Loucy (cell line): Measurements from ENCODE around the gene GRIN3B.
A peak's percentile ranks its signal among the peaks of the same experiment; 100 is the strongest.

Experiments used
- H2AFZ ChIP-seq: fragments of 200-600 bp; sonication (generic); 2 replicates; pipeline ENCODE4 v1.6.0; 2016; ENCODE audit warnings: antibody characterized with exemption, mild to moderate bottlenecking, low read length, moderate library complexity
- H3F3A ChIP-seq: fragments of 200-600 bp; 2 replicates; pipeline ENCODE4 v1.6.0; 2016; ENCODE audit warnings: antibody characterized with exemption, low read depth, mild to moderate bottlenecking
- H3K27me3 ChIP-seq: fragments of 200-600 bp; sonication (generic); 2 replicates; pipeline ENCODE4 v1.6.1; 2014; ENCODE audit warnings: low read length, mild to moderate bottlenecking; ENCODE audit not compliant: insufficient read depth, poor library complexity, severe bottlenecking
- H3K36me3 ChIP-seq: fragments of 200-600 bp; sonication (generic); 2 replicates; pipeline ENCODE4 v1.6.1; 2016; ENCODE audit warnings: low read length; ENCODE audit not compliant: insufficient read depth
- H3K4me1 ChIP-seq: fragments of 200-600 bp; sonication (generic); 2 replicates; pipeline ENCODE4 v1.5.1; 2014; ENCODE audit warnings: low read length, mild to moderate bottlenecking; ENCODE audit not compliant: insufficient read depth, poor library complexity, severe bottlenecking
- H3K4me2 ChIP-seq: fragments of 200-600 bp; sonication (generic); 2 replicates; pipeline ENCODE4 v1.6.0; 2014; ENCODE audit warnings: antibody characterized with exemption, low read length, low read depth, mild to moderate bottlenecking; ENCODE audit not compliant: poor library complexity, severe bottlenecking
- H3K4me3 ChIP-seq: fragments of 200-600 bp; sonication (generic); 2 replicates; pipeline ENCODE4 v1.5.1; 2014; ENCODE audit warnings: low read length, mild to moderate bottlenecking, mixed read lengths; ENCODE audit not compliant: poor library complexity, severe bottlenecking
- H3K79me2 ChIP-seq: fragments of 200-600 bp; sonication (generic); 2 replicates; pipeline ENCODE4 v1.6.1; 2014; ENCODE audit warnings: low read length; ENCODE audit not compliant: insufficient read depth
- H3K9ac ChIP-seq: fragments of 200-600 bp; sonication (generic); 2 replicates; pipeline ENCODE4 v1.6.0; 2014; ENCODE audit warnings: mild to moderate bottlenecking, low read depth, low read length, moderate library complexity; ENCODE audit not compliant: poor library complexity, severe bottlenecking
- H3K9me2 ChIP-seq: fragments of 200-600 bp; sonication (generic); replicated peaks from 2 replicates; pipeline ENCODE4 v1.6.1; 2016; ENCODE audit warnings: low read depth, low read length, mixed read lengths
- H3K9me3 ChIP-seq: fragments of 200-600 bp; sonication (generic); 2 replicates; pipeline ENCODE4 v1.6.1; 2014; ENCODE audit warnings: mild to moderate bottlenecking, antibody characterized with exemption, low read length, low read depth; ENCODE audit not compliant: insufficient read depth
- H4K20me1 ChIP-seq: fragments of 200-600 bp; sonication (generic); 2 replicates; pipeline ENCODE4 v1.6.0; 2014; ENCODE audit warnings: antibody characterized with exemption, low read length, mild to moderate bottlenecking; ENCODE audit not compliant: insufficient read depth, poor library complexity, severe bottlenecking
- CTCF ChIP-seq: fragments of 200-600 bp; sonication (generic); conservative IDR thresholded peaks from 2 replicates; pipeline ENCODE4 v1.5.1; 2014; ENCODE audit warnings: mild to moderate bottlenecking, antibody characterized with exemption, low read length
- EZH2phosphoT487 ChIP-seq: fragments of 200-600 bp; IDR thresholded peaks from 2 replicates; pipeline ENCODE4 v1.6.1; 2018; ENCODE audit warnings: antibody characterized with exemption, mild to moderate bottlenecking, moderate library complexity, borderline replicate concordance

GRIN3B gene

GRCh38 chr19:1025960-1026782, 26.0 kb downstream of the GRIN3B start, which contains the start of gene CNN2:
Gene CNN2 (plus strand): TSS chr19:1026608. CDS start chr19:1026662, 54 bp downstream.
- H3K9ac ChIP-seq, result peak within 1 kb of the TSS; percentile 92
- H3K9me2 ChIP-seq, result no peaks in the 10 kb centered on the region
- peaks cover 8% of the 10 kb centered on the region for H3K4me1 ChIP-seq
- H3F3A ChIP-seq, result peaks cover 20% of the 10 kb centered on the region; the same call in 1 of the 2 replicates
- peaks cover 44% of the 10 kb centered on the region for H4K20me1 ChIP-seq
- no peaks in the 10 kb centered on the region for H3K27me3 ChIP-seq
- peaks cover 48% of the 10 kb centered on the region for H3K79me2 ChIP-seq
- H2AFZ ChIP-seq, result peak within 1 kb of the TSS; percentile 83
- TF ChIP-seq CTCF (no peak), EZH2phosphoT487 (no peak)
- H3K36me3 ChIP-seq, result peaks cover 10% of the 10 kb centered on the region; the same call in 1 of the 2 replicates
- peak within 1 kb of the TSS; percentile 98 for H3K4me3 ChIP-seq
- H3K9me3 ChIP-seq, result no peaks in the 10 kb centered on the region
- peak within 1 kb of the TSS; percentile 86 for H3K4me2 ChIP-seq

- H4K20me1 ChIP-seq, result peaks cover 46% of the 10 kb centered on the region
- H3K79me2 ChIP-seq, result peaks cover 52% of the 10 kb centered on the region
- TF ChIP-seq CTCF (no peak), EZH2phosphoT487 (no peak)
- peaks cover 14% of the 10 kb centered on the region; the same call in 1 of the 2 replicates for H3K36me3 ChIP-seq
- peak overlapping the region; percentile 92 for H3K9ac ChIP-seq
- H2AFZ ChIP-seq, result peak overlapping the region; percentile 83; the same call in 1 of the 2 replicates
- H3K4me2 ChIP-seq, result peak overlapping the region; percentile 86
- H3K4me1 ChIP-seq, result peaks cover 8% of the 10 kb centered on the region
- no peaks in the 10 kb centered on the region for H3K9me2 ChIP-seq
- H3F3A ChIP-seq, result peaks cover 16% of the 10 kb centered on the region; the same call in 1 of the 2 replicates
- H3K9me3 ChIP-seq, result no peaks in the 10 kb centered on the region
- peak overlapping the region; percentile 98 for H3K4me3 ChIP-seq
- H3K27me3 ChIP-seq, result no peaks in the 10 kb centered on the region
These were observed 26.8 kb downstream of the GRIN3B start for GRCh38 chr19:1026783-1027649.

GRCh38 chr19:1027650-1028061, 27.4 kb downstream of the GRIN3B start:
- H3K4me2 ChIP-seq, result peak overlapping the region; percentile 86
- no peaks in the 10 kb centered on the region for H3K9me3 ChIP-seq
- peaks cover 58% of the 10 kb centered on the region for H3K79me2 ChIP-seq
- no peak overlapping the region for H2AFZ ChIP-seq
- peaks cover 15% of the 10 kb centered on the region; the same call in 1 of the 2 replicates for H3F3A ChIP-seq
- H4K20me1 ChIP-seq, result peaks cover 52% of the 10 kb centered on the region
- H3K4me1 ChIP-seq, result peaks cover 8% of the 10 kb centered on the region
- peak overlapping the region; percentile 98 for H3K4me3 ChIP-seq
- H3K9ac ChIP-seq, result peak overlapping the region; percentile 92
- TF ChIP-seq CTCF, result no peak
- no peak for TF ChIP-seq EZH2phosphoT487
- H3K36me3 ChIP-seq, result peaks cover 20% of the 10 kb centered on the region; the same call in 1 of the 2 replicates
- no peaks in the 10 kb centered on the region for H3K9me2 ChIP-seq
- no peaks in the 10 kb centered on the region for H3K27me3 ChIP-seq
